ENCODE results near the gene MOSPD2.
A peak's percentile ranks its signal among the peaks of the same experiment; 100 is the strongest.

Gene MOSPD2

DNA sequence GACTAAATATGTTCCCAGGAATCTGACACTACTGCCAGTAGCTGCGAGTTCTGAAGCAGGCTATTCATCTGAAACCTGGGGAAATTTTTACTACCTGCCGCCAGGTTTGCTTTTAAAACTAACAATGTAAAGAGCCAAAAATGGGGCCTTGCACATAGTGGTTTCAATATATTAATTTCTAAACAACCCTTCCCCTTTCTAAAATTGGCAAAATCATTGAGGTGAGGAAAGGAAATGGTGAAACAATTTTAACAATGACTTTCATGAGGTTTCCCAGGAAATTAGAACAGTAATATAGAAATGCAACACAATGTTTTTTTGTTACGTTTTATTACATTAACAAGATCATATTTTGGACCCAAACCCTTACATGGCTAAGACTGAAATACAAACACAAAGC, 21.7 kb upstream of the MOSPD2 start:
- TF ChIP-seq, protein P1, sequence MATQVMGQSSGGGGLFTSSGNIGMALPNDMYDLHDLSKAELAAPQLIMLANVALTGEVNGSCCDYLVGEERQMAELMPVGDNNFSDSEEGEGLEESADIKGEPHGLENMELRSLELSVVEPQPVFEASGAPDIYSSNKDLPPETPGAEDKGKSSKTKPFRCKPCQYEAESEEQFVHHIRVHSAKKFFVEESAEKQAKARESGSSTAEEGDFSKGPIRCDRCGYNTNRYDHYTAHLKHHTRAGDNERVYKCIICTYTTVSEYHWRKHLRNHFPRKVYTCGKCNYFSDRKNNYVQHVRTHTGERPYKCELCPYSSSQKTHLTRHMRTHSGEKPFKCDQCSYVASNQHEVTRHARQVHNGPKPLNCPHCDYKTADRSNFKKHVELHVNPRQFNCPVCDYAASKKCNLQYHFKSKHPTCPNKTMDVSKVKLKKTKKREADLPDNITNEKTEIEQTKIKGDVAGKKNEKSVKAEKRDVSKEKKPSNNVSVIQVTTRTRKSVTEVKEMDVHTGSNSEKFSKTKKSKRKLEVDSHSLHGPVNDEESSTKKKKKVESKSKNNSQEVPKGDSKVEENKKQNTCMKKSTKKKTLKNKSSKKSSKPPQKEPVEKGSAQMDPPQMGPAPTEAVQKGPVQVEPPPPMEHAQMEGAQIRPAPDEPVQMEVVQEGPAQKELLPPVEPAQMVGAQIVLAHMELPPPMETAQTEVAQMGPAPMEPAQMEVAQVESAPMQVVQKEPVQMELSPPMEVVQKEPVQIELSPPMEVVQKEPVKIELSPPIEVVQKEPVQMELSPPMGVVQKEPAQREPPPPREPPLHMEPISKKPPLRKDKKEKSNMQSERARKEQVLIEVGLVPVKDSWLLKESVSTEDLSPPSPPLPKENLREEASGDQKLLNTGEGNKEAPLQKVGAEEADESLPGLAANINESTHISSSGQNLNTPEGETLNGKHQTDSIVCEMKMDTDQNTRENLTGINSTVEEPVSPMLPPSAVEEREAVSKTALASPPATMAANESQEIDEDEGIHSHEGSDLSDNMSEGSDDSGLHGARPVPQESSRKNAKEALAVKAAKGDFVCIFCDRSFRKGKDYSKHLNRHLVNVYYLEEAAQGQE (IDR thresholded peaks at IDR 0.05; ENCODE audit: low read depth), result no peak
- TF ChIP-seq NFIC (IDR thresholded peaks at IDR 0.05) (no peak), ZBTB7A (IDR thresholded peaks at IDR 0.05; ENCODE audit: low read depth) (no peak), EP300 (IDR thresholded peaks at IDR 0.05; ENCODE audit: borderline replicate concordance) (0 out of 2 replicates have a peak, but pooled peaks have one; percentile 24), TCF12 (IDR thresholded peaks at IDR 0.05; ENCODE audit: low read depth) (no peak), FOXM1 (IDR thresholded peaks at IDR 0.05; ENCODE audit: borderline replicate concordance, low read depth) (no peak), TEAD4 (IDR thresholded peaks at IDR 0.05) (peak; percentile 30; the same call in 1 of the 2 replicates)
- TF ChIP-seq, protein P2, sequence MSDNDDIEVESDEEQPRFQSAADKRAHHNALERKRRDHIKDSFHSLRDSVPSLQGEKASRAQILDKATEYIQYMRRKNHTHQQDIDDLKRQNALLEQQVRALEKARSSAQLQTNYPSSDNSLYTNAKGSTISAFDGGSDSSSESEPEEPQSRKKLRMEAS (IDR thresholded peaks at IDR 0.05), result no peak

DNA sequence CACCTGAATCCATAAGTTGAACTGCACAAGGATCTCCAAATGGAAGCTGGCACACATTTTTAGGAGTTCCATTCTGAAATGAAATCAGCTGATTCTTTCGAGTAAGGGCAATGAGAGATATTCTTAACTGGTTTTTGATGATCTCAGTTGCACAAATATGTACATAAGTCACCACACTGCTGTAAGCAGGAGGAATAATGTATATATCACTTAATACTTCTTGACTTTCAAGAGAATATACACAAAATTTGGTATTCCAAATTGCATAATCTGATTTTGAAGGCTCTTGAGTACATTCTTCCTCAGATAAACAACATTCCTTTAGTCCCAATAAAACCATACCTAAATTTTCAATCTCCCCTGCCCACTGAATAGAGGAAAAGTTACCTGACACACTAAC, 8.6 kb upstream of the MOSPD2 start:
- no peak for TF ChIP-seq CREB1 (IDR thresholded peaks at IDR 0.05; ENCODE audit: low read depth)
- TF ChIP-seq, protein P3, sequence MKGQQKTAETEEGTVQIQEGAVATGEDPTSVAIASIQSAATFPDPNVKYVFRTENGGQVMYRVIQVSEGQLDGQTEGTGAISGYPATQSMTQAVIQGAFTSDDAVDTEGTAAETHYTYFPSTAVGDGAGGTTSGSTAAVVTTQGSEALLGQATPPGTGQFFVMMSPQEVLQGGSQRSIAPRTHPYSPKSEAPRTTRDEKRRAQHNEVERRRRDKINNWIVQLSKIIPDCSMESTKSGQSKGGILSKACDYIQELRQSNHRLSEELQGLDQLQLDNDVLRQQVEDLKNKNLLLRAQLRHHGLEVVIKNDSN (IDR thresholded peaks at IDR 0.05), result no peak
- TF ChIP-seq CEBPB (IDR thresholded peaks at IDR 0.05), result no peak
- TF ChIP-seq TAF1 (IDR thresholded peaks at IDR 0.05; ENCODE audit: low read depth), result no peak
- no peak for TF ChIP-seq EP300 (IDR thresholded peaks at IDR 0.05; ENCODE audit: borderline replicate concordance)
- TF ChIP-seq TCF12 (IDR thresholded peaks at IDR 0.05; ENCODE audit: low read depth), result no peak
- TF ChIP-seq, protein P2 (IDR thresholded peaks at IDR 0.05), result no peak
- no peak for TF ChIP-seq YY1 (IDR thresholded peaks at IDR 0.05; ENCODE audit: low read depth)
- TF ChIP-seq TEAD4 (IDR thresholded peaks at IDR 0.05), result no peak
- TF ChIP-seq FOXM1 (IDR thresholded peaks at IDR 0.05; ENCODE audit: borderline replicate concordance, low read depth), result no peak
- TF ChIP-seq NFIC (IDR thresholded peaks at IDR 0.05), result no peak
- TF ChIP-seq EGR1 (IDR thresholded peaks at IDR 0.05), result no peak
- no peak for TF ChIP-seq RAD21 (IDR thresholded peaks at IDR 0.05; ENCODE audit: low read depth)

DNA sequence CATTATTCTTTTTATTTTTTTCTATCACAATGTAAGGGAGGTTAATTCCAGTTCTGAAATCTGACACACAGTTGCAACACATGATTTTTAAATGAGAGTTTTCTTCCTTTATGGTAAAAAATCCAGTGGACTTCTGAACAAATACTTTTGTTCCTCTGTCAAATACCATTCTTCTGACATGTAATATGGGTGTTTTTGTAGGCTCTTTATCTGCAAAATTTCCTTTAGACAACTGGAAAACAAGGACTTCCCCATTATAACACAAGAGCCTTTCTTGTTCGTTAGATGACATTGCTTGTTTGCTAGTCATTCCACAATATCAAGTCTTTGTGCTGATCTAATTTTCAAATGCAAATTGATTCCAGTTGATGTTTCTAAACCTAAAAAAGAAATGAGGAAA, 8.0 kb upstream of the MOSPD2 start:
- TF ChIP-seq EP300 (IDR thresholded peaks at IDR 0.05; ENCODE audit: borderline replicate concordance) (no peak), CREB1 (IDR thresholded peaks at IDR 0.05; ENCODE audit: low read depth) (no peak), NFIC (IDR thresholded peaks at IDR 0.05) (no peak), TEAD4 (IDR thresholded peaks at IDR 0.05) (no peak), TCF12 (IDR thresholded peaks at IDR 0.05; ENCODE audit: low read depth) (no peak), RAD21 (IDR thresholded peaks at IDR 0.05; ENCODE audit: low read depth) (no peak), ZBTB7A (IDR thresholded peaks at IDR 0.05; ENCODE audit: low read depth) (no peak), CEBPB (IDR thresholded peaks at IDR 0.05) (no peak), FOXM1 (IDR thresholded peaks at IDR 0.05; ENCODE audit: borderline replicate concordance, low read depth) (no peak), YY1 (IDR thresholded peaks at IDR 0.05; ENCODE audit: low read depth) (no peak), TAF1 (IDR thresholded peaks at IDR 0.05; ENCODE audit: low read depth) (no peak), EGR1 (IDR thresholded peaks at IDR 0.05) (no peak)
- TF ChIP-seq, protein P3 (IDR thresholded peaks at IDR 0.05), result no peak
- TF ChIP-seq, protein P1 (IDR thresholded peaks at IDR 0.05; ENCODE audit: low read depth), result no peak
- TF ChIP-seq, protein P2 (IDR thresholded peaks at IDR 0.05), result no peak

DNA sequence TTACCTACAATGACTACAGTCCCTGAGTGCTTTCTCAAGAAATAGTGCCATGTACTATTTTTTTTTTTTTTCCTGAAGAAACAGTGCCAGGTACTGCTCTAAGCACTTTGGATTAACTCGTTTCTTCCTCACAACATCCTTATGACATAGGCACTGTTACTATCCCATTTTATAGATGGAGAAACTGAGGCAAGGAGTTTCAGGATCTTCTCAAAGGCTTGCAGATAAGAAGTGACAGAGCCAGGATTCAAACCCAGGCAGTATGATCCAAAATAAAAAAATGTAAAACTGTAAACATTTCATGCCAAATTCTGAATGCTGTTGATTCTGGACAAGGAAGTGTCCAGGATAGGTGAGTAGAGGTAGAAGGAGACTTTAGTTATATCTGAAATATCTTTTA, 1.5 kb upstream of the MOSPD2 start:
- TF ChIP-seq CEBPB (IDR thresholded peaks at IDR 0.05), result no peak
- TF ChIP-seq EP300 (IDR thresholded peaks at IDR 0.05; ENCODE audit: borderline replicate concordance), result no peak
- TF ChIP-seq, protein P1 (IDR thresholded peaks at IDR 0.05; ENCODE audit: low read depth), result no peak
- TF ChIP-seq, protein P3 (IDR thresholded peaks at IDR 0.05), result no peak
- no peak for TF ChIP-seq FOXM1 (IDR thresholded peaks at IDR 0.05; ENCODE audit: borderline replicate concordance, low read depth)
- TF ChIP-seq YY1 (IDR thresholded peaks at IDR 0.05; ENCODE audit: low read depth), result no peak
- TF ChIP-seq, protein P2 (IDR thresholded peaks at IDR 0.05), result no peak
- TF ChIP-seq TAF1 (IDR thresholded peaks at IDR 0.05; ENCODE audit: low read depth), result no peak

Measured in Ishikawa (cell line).